NCI-H2081 (cell line): ENCODE measurements around the gene SRSF1.
A peak's percentile ranks its signal among the peaks of the same experiment; 100 is the strongest.
"Not testable (repeated sequence)": the region's sequence is repeated elsewhere in the genome, so short reads cannot be mapped to it uniquely, and the experiment has no call there.

Experiments
- DNase-seq, 2 experiments: peaks; one replicate each; lab custom pipeline; 2025; lab: John Stamatoyannopoulos, UW

SRSF1 gene

DNA sequence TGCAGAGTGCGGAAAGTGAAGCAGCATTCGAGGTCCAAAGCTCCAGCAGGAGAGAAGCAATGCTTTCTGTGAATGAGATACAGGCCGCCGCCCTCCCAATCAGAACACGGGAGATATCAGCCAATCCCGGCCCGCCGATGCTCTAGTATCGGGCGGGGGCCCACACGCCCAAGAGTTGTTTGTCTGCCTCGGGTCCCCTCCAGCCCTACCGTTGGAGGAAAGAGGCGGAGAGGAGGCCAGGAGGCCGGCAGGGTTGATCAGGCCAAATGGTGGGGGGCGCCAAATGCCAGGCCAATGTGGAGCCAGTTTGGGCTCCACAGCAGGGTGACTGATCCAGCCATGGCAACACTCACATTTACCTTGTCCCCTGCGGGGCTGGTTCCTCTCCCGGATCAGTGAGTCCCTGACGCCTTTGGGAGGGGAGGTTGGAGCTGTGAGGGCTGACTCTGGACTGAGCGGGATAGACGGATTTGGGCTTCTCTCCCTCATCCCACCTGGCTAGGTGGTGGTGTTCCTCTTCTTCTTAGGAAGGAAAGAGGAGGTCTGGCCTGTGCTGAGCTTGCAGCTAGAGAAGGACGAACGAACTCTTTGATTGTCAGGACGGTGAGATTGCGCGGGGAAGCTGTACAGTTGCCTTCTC, 41.4 kb downstream of the SRSF1 start:
- no peak for DNase-seq

DNA sequence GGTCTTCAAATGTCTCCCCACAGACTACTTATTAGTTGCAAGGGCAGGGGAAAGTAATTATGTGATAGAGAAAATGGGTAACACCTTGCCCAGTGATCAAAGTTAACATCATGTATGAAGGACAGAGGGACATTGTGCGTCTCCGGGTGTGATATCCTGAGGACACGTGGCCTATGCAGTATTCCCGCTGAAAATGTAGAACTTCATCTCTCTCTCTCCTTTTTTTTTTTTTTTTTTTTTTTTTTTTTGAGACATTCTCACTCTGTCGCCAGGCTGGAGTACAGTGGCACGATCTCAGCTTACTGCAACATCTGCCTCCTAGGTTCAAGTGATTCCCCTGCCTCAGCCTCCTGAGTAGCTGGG, 43.9 kb downstream of the SRSF1 start:
- DNase-seq: no peak

- DNase-seq: no peak
These were observed 44.5 kb downstream of the SRSF1 start for GRCh38 chr17:57962279-57963148.

GRCh38 chr17:57959929-57960328, 47.1 kb downstream of the SRSF1 start:
- no peak for DNase-seq

GRCh38 chr17:57958391-57958790, 48.7 kb downstream of the SRSF1 start:
- not testable (repeated sequence) for DNase-seq

DNA sequence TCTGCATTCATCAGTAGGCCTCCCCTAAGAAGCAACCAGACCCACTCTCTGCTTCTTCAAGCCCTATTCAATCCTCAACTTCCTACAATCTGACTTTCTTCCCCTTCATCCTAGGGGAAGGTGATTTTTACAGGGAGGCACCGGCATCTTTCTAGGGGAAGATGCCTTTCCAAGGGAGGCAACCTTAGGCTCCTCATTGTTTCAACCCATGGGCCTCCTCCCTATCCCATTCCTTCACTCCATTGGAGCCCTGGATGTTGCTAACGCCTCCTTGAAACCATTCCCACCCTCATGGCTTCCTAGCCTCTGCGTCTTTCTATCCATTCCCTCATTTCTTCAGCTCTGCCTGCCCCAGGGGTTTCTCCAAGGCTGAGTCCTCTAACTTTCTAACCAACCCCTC, 49.2 kb downstream of the SRSF1 start:
- no peak for DNase-seq

DNA sequence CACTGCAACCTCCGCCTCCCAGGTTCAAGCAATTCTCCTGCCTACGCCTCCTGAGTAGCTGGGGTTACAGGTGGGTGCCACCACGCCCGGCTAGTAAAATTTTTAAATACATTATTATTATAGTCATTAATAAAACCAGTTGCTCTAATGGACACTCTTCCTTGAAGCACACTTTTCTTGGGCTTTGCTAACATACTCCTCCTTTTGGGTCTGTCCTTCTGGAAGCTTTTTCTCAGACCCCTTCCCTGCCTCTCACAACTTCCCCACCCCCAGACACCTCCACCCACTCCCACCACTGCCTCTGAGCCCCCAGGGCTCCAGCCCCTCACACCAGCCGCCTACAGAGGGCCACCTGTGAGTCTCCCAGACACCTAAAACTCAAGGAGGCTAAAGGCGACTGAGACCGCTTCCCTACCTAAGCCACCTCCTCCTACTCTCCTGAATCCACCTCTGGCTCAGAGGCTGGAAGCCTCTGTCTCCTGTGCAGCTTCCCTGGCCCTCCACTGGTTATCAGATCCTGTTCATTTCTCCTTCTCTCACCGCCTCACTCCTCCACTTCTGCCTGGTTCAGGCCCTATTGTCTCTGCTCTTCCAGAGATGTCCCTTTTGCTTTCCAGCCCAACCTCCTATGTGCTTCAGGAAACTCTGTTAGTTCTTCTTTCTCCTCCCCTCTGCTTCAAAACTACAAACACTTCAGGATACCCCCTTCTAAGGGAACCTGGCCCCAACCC, 49.8 kb downstream of the SRSF1 start:
- no peak for DNase-seq

DNA sequence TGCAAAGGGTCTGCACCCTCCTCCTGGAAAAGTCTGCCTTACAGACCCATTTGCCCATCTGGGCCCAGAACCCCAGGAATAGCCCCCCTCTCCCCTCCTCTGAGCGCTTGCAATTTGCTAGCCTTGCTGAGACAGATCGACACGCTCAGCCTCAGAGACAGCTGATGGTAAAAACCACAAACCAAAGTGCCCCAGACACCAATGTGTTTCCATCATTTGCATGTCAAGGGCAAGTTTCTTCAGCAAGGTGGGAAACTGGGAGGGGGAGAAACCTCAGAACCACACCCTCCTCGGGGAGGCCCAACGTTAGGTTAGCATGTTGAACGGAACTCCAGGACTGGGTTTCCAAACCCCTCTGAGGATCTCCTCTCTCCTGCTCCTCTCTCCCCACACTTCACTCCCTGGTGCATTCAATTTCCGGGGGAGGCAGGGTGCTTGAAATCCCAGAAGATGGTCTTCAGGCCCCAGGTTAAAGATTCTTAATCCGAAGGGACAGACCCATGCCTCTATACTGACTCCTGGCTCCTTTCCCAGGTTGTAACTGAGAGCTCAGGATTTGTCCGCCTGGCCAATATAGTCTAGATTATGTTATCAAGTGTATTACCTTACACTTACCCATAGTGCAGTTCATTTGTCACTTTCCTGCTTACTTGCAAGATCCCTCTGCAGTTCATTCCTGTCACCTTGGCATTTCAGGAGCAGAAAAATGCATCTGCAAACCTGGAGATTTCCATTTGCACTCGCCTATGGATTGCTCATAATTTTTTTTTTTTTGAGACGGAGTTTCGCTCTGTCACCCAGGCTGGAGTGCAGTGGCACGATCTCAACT, 50.5 kb downstream of the SRSF1 start:
- peak in 1 of 2 experiments; percentile 27 for DNase-seq

DNA sequence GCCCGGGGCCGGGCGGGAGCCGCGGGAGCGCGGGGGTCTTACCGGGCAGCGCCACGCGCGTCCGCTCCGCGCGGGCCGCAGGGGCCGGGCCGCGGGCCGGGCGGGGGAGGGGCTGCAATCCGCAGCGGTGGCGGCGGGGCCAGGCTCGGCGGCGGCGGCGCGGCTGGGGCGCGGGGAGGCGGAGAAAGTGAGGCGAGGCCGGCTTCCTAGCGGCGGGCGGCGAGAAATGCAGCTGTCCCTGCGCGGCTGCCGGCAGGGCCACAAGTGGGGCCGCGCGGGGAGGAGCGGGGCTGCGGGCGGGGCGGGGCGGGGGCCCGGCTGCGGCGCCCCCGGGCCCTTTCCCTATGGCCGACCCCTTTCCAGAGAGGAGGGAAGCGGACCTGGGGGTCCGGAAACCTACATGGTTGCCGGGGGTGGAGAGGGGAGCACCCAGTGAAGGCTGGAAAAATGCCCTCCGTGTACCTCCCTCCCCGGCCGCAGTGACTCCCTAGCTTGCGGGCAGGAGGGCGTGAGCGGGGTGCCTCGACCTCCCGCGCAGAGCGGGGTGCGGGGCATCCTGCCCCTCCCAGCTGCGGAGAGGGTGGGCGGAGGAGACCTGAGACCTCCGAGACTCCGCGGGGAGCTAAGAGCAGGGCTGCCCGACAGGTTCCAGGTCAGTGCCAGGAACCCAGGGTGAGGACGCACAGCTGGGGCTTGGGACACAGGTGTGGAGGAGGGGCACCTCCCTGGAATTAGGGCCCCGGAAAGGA, 51.7 kb downstream of the SRSF1 start, which contains the start of gene CUEDC1:
Gene CUEDC1 (minus strand): TSS at position 230 of the 749 bp plus-strand sequence. CDS start 69,848 bp downstream, outside the sequence.
- DNase-seq: peak; percentile 56 to 74

DNA sequence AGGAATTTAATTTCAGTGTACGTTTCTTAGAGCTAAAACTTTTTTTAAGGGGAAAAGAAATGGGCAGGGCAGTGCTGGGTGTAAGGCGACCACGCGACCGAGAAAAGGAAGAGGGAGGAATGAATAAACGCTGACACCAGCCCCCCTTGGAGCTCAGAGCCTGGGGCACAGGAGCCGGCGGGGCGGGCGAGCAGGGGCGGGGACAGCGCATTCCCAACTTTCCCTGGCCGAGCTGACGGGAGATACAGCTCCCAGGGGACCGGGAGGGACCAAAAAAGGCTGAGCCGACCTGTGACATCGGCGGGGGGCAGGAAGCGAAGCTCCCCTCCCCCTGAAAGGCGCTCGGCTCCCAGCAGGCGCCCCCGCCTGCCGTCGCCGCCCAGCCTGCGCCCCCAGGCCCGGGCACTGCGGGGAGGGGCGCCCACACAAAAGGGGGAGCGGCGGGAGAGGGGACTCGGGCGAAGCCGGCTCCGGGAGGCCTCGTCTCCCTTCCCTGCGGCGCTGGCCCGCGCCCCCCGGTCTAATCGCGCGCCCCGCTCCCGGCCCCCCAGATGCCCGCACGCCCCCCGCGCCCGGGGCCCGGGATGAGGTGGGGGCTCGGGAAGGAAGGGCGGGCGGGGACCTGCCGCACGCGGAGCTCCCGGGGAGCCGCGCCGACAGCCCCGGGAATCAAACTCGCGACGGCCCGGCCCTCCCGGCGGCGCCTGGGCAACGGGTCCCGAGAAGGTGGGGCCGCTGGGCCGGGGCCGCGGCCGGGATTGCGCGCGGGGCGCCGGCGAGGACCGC, 52.5 kb downstream of the SRSF1 start:
- peak; percentile 88 to 90 for DNase-seq

DNA sequence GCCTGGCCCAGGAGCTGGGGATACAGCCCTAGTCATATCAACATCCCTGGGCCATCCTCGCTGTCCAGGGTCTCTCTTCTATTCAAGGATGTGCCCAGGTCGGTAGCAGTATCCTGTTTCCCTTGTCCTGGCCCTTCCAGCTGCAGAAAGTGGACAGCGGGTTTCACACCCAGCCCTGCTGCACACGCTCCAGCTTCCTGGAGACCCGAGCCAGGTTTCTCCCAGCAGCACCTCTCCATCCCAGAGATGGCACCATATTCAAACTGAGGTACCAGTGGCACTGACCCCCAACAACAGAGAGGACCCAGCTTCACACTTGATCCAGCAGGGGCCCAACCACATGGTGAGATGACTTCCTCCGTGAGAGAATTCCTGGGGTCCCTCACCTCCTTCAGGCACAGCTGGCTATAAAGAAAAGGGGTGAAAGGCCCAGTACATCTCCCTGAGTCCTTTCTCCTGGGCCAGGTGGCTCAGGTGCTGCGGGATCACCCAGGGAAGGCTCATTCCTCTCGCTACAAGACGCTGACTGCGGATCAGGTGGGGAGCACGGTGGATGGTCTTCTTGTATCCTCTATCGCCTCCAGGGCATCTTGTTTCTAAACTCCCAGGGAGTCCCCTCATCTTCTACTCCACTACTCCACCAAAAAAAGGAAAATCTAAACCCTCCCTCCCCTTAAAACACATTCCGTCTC, 53.2 kb downstream of the SRSF1 start:
- peak in 1 of 2 experiments; percentile 43 for DNase-seq
